Measurements from ENCODE around the gene HPS6.
A peak's percentile ranks its signal among the peaks of the same experiment; 100 is the strongest.

The HPS6 gene

GRCh38 chr10:102069071-102069470 lies 3.9 kb downstream of the HPS6 start:
- DNase-seq: no peak

GRCh38 chr10:102072673-102073527 lies 7.8 kb downstream of the HPS6 start:
- DNase-seq: peak; percentile 86

DNA sequence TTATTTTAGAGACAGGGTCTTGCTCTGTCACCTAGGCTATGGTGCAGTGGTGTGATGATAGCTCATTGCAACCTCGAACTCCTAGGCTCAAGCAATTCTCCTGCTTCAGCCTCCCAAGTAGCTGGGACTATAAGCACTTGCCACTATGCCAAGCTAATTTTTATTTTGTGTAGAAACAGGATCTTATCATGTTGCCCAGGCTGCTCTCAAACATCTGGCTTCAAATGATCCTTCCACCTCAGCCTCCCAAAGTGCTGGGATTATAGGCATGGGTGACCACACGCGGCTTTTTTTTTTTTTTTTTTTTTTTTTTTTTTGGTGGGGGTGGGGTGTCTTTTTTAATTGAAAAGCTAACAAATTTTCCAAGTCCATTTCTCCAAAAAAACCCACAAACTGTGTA lies 18.4 kb downstream of the HPS6 start:
- DNase-seq: no peak

GRCh38 chr10:102085336-102085735 lies 20.2 kb downstream of the HPS6 start:
- no peak for DNase-seq

DNA sequence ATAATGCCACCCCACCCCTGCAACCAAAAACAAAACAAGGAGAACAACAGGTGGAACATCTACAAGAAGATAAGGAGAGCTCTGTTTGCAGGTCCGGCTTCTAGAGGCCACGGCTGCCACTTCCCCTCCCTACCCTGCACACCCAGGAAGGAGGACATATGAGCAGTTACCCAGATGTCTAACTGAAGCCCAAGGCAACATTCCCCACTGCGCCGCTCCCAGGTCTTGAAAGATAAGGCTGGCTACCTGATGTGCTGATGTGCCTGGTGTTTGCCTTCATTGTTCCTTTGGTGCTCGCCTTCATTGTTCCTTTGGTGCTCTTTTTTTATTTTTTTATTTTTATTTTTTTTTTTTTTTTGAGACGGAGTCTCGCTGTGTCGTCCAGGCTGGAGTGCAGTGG lies 21.0 kb downstream of the HPS6 start:
- no peak for DNase-seq

GRCh38 chr10:102090772-102091171 lies 25.6 kb downstream of the HPS6 start:
- no peak for DNase-seq

- DNase-seq: no peak
Observed at GRCh38 chr10:102096449-102096848, 31.3 kb downstream of the HPS6 start.

- DNase-seq: no peak
Observed at GRCh38 chr10:102101152-102101551, 36.0 kb downstream of the HPS6 start.

DNA sequence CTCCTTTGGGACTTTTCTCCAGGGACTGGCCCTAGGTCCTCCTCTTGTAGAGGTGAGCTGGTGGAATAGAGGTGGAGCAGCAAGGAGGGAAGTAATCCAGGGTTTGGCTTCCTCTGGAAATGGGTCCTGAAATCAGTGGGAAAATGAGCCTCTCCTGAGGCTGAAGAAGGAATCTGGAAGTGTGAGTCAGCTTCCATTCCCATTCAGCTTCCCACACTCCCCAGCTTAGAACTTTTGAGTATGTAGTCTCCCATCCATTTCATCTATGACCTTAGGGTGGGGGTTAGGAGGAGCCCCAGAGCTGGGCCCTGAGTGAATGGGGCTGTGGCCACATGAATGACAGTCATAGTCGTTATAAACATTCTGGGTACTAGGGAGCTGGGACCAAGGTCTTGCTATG lies 37.3 kb downstream of the HPS6 start:
- DNase-seq: no peak

DNA sequence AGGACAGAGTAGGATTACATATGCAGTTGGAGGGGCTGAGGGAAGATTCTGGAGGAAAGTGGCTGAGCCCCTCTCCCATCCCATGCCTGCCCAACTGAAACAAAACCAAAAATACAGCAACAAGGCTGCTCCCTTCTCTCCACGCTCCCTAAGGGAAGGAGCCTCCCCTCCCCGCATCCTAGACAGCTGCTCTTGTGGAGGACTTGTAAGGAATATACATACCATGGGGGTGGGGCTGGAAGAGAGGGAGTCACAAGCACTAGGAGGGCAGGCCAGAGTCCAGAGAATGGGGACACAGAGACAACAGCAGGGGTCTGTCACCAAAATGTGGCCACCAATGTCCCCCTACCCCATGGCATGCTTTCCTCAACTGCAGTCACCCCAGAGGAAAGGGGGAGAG lies 41.8 kb downstream of the HPS6 start:
- DNase-seq: no peak

GRCh38 chr10:102109166-102110116 lies 44.3 kb downstream of the HPS6 start:
- DNase-seq: no peak

DNA sequence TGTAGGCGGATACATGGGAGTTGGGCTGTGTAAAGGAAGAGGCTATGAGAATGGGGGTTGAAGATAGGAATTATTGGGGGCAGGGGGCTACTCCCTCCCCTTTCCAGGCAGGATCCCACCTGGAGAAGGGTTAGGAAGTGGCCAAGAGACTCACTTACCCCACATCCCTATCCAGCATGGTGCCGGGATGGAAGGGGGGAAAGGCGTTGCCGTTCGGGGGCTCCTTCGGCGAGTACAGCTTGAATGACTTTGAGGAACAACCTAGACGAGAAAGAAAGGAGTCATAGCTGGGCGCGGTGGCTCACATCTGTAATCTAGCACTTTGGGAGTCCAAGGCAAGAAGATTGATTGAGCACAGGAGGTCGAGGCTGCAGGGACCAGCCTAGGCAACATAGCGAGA lies 46.1 kb downstream of the HPS6 start:
- DNase-seq: no peak

GRCh38 chr10:102112210-102112817 lies 47.2 kb downstream of the HPS6 start:
- no peak for DNase-seq

DNA sequence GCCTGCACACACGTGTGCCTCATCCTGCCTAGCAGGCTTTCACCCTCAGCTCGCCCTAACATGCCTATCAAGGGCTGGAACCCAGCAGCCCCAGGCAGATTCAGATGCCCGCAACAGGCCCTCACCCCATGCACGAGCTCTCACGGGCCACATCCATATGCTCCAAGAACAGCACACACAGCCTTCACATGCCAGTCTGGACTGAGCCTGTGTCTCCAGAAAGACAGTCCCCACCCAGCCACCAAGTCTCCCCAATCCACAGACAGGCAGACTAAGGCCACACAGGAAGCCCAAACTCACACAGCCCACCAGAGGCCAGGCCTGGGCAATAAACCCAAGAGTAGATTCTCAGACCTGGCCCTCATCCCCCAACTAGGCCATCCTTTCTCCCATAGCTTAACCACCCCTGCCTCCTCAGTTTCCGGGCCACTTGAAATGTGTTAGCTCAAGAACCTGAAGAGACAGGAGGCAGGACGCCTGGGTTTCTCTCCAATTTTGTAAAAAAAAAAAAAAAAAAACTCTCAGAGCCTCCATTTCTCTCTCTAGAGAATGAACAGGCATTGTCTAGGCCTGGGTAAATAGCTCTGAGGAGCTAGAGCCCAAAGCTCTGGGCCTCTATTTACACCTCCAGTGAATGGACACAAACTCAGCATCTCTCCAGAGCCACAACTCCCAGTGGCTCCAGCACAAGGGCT lies 48.3 kb downstream of the HPS6 start:
- peak; percentile 22 for DNase-seq

- peak; percentile 30 for DNase-seq
Observed at GRCh38 chr10:102113956-102114857, 49.1 kb downstream of the HPS6 start.

- DNase-seq: peak; percentile 94
Observed at GRCh38 chr10:102114861-102115618, 49.9 kb downstream of the HPS6 start.

DNA sequence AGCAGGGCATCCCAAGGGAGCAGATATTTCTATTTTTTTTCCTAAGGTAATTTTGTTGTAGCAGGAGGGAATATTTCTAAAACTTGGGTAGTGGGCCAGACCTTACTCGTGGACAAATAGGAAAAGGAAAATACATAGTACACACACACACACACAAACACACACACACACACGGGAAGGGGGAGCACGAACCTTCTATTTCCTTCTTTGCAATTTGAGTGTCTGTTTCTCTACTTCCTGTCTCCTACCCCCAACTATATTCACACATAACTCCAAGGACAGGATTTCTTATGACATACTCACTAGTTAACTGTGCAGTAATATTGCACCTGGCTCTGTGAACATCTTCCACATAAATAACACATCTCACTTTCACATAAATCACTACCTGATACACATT lies 50.6 kb downstream of the HPS6 start:
- DNase-seq: no peak

DNA sequence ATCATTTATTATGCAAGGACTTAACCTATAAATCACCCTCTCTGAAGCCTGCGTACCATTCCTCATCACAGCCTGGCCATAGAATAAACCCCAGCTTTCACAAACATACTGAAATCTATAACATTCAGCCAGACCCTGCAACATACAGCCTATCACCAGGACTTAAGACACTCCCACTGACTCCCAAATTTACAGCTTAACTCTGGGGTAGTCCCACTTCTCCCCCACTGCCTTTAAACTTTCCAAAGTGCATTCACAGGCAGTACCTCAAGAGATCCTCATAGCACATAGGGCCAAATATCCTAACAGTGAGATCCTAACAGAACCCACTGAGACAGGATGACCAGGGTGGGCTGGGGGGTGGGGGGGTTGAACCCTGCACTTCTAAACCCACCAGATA lies 51.5 kb downstream of the HPS6 start:
- DNase-seq: no peak
